MM.1S (cell line): ENCODE results near the gene TMX2.

Experiments
- CTCF ChIP-seq: fragments of 300-600 bp; sonication (generic); IDR thresholded peaks from 2 replicates; pipeline ENCODE4 v1.5.1; 2016; ENCODE audit warnings: antibody characterized with exemption, low read length, mixed read lengths
- EZH2 ChIP-seq: fragments of 300-600 bp; sonication (generic); optimal IDR thresholded peaks from 2 replicates; pipeline ENCODE3; 2017; ENCODE audit warnings: low read depth, mild to moderate bottlenecking, antibody characterized with exemption, low read length, mixed read lengths
- EZH2phosphoT487 ChIP-seq: fragments of 300-600 bp; sonication (generic); IDR thresholded peaks from 2 replicates; pipeline ENCODE4 v1.6.1; 2018; ENCODE audit warnings: antibody characterized with exemption, low read length

GRCh38 chr11:57668434-57668782 lies 44.0 kb upstream of the TMX2 start:
- TF ChIP-seq CTCF, result no peak
- no peak for TF ChIP-seq EZH2phosphoT487
- no peak for TF ChIP-seq EZH2
